Neuronal stem cell (in vitro differentiated cells): ENCODE measurements around the gene NASP.

Experiments used
- DNase-seq: peaks from one replicate; pipeline ENCODE4 v3.0.0-alpha.2; 2013; ENCODE audit warnings: low spot score
- H2AFZ ChIP-seq: one replicate; pipeline ENCODE4 v1.6.1; 2013; ENCODE audit warnings: mild to moderate bottlenecking, low read length, inconsistent platforms
- H2AK5ac ChIP-seq: 2 replicates; pipeline ENCODE4 v1.6.1; 2013; ENCODE audit warnings: low read depth, mild to moderate bottlenecking, inconsistent platforms, low read length, moderate library complexity, mixed read lengths
- H2BK120ac ChIP-seq: 2 replicates; pipeline ENCODE4 v1.6.1; 2013; ENCODE audit warnings: low read depth, mild to moderate bottlenecking, inconsistent platforms, low read length, moderate library complexity, mixed read lengths
- H2BK12ac ChIP-seq: one replicate; pipeline ENCODE4 v1.6.1; 2013; ENCODE audit warnings: low read length, inconsistent platforms
- H2BK15ac ChIP-seq: 2 replicates; pipeline ENCODE4 v1.6.1; 2013; ENCODE audit warnings: mild to moderate bottlenecking, low read length, inconsistent platforms, mixed read lengths
- H2BK5ac ChIP-seq: one replicate; pipeline ENCODE4 v1.6.1; 2013; ENCODE audit warnings: inconsistent platforms, mild to moderate bottlenecking, low read length, moderate library complexity
- H3K14ac ChIP-seq: one replicate; pipeline ENCODE4 v1.6.1; 2013; ENCODE audit warnings: low read length, inconsistent platforms
- H3K18ac ChIP-seq: 2 replicates; pipeline ENCODE4 v1.6.1; 2013; ENCODE audit warnings: low read length, inconsistent platforms
- H3K23ac ChIP-seq: 2 replicates; pipeline ENCODE4 v1.6.1; 2013; ENCODE audit warnings: low read depth, mild to moderate bottlenecking, mixed read lengths, low read length, inconsistent platforms; ENCODE audit not compliant: poor library complexity
- H3K27ac ChIP-seq: replicated peaks from 3 replicates; pipeline ENCODE4 v1.5.1; 2013; ENCODE audit warnings: low read length, inconsistent platforms
- H3K27me3 ChIP-seq, 3 experiments: 2 replicates each; pipeline ENCODE4 v1.6.1; 2013; ENCODE audit warnings: low read length in 3 of 3, mild to moderate bottlenecking in 2 of 3, inconsistent platforms in 1 of 3, low read depth in 1 of 3, mixed read lengths in 1 of 3, moderate library complexity in 1 of 3; ENCODE audit not compliant: control insufficient read depth in 3 of 3, insufficient read depth in 3 of 3
- H3K36me3 ChIP-seq, 2 donors: replicated peaks in 1 of 2; 2 replicates each; pipeline ENCODE4 v1.6.1; 2013; ENCODE audit warnings: low read length in 2 of 2; ENCODE audit not compliant: control insufficient read depth in 2 of 2, insufficient read depth in 2 of 2
- H3K4ac ChIP-seq: 2 replicates; pipeline ENCODE4 v1.6.1; 2013; ENCODE audit warnings: inconsistent platforms, mild to moderate bottlenecking, low read length, moderate library complexity
- H3K4me1 ChIP-seq, 2 donors: 1 replicate in 1 of 2; 2 replicates in 1 of 2; pipeline ENCODE4 v1.6.1; 2013; ENCODE audit warnings: low read length in 2 of 2, low read depth in 1 of 2; ENCODE audit not compliant: control insufficient read depth in 2 of 2, insufficient read depth in 1 of 2
- H3K4me2 ChIP-seq: one replicate; pipeline ENCODE4 v1.6.1; 2013; ENCODE audit warnings: mild to moderate bottlenecking, low read length, inconsistent platforms; ENCODE audit not compliant: insufficient read depth, poor library complexity, severe bottlenecking
- H3K4me3 ChIP-seq, 2 donors: 2 replicates each; pipeline ENCODE4 v1.5.1; 2013; ENCODE audit warnings: low read length in 2 of 2, mild to moderate bottlenecking in 2 of 2, inconsistent platforms in 1 of 2, moderate library complexity in 1 of 2
- H3K79me1 ChIP-seq: one replicate; pipeline ENCODE4 v1.6.1; 2013; ENCODE audit warnings: low read depth, mild to moderate bottlenecking, inconsistent platforms, low read length, moderate library complexity
- H3K9ac ChIP-seq: one replicate; pipeline ENCODE4 v1.6.1; 2013; ENCODE audit warnings: mild to moderate bottlenecking, low read depth, low read length, inconsistent platforms; ENCODE audit not compliant: poor library complexity
- H3K9me3 ChIP-seq, 2 donors: replicated peaks in 1 of 2; 2 replicates each; pipeline versions ENCODE3 to v1.6.1; 2013; ENCODE audit warnings: low read length in 2 of 2, mild to moderate bottlenecking in 2 of 2, inconsistent platforms in 1 of 2, low read depth in 1 of 2, mixed read lengths in 1 of 2, moderate library complexity in 1 of 2; ENCODE audit not compliant: control insufficient read depth in 2 of 2, insufficient read depth in 1 of 2
- H4K8ac ChIP-seq: one replicate; pipeline ENCODE4 v1.6.1; 2013; ENCODE audit warnings: low read depth, mild to moderate bottlenecking, inconsistent platforms, low read length, moderate library complexity
- H4K91ac ChIP-seq: one replicate; pipeline ENCODE4 v1.6.1; 2013; ENCODE audit warnings: low read length, low read depth, mild to moderate bottlenecking, inconsistent platforms; ENCODE audit not compliant: poor library complexity
- WGBS, 2 donors: extraction: QIAGEN DNeasy Blood & Tissue Kit; methylation state at CpG; one replicate each; pipeline ENCODE4 v1.1.7; 2013; ENCODE audit warnings: missing lambda C conversion rate in 2 of 2, mixed read lengths in 1 of 2; ENCODE audit not compliant: insufficient read length in 2 of 2, insufficient replicate concordance in 1 of 2; ENCODE audit errors: extremely low coverage in 2 of 2; 5-methylcytosine and 5-hydroxymethylcytosine counted together

NASP gene

DNA sequence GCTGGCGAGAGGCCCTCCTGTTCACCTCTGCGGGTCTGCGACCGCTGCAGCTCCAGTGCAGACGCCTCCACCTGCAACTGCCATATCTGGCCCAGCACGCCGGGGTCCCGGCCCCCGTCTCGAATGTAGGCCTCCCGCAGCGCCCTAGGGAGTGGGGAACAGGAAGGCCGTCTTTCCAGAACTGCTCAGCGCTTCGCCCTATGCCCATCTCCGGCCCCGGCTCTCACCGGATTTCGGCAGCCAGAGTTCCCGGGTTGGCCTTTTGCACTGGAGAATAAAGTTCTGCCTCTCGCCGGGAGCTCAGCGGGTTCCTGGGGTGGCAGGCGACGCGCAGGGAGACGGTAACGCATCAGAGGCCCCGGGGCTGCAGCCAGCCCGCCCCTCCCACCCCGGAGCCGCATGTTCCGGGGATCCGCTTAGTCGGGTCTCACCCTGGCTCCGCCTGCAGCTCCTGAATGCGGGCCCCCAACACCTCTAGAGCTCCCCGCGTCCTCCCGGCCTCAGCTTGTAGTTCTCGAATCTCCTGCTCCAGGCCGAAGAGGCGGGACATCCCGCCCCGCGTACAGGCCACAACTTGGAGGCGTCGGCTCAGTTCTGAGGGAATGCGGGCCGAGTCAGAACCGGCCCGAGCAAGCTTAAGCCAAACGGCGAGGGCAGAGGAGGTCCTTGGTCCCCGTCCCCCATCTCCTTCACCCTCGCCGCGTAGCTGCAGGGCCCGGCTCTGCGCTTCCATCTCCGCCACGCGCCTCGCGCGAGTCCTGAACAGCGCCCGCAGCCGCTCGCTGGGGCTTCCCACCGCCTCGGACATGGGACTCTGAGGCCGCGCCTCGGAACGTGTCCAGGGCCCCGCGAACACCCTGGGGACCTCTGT lies 38.9 kb downstream of the NASP start:
- peak overlapping the region; percentile 32 for H3K27ac ChIP-seq

DNA sequence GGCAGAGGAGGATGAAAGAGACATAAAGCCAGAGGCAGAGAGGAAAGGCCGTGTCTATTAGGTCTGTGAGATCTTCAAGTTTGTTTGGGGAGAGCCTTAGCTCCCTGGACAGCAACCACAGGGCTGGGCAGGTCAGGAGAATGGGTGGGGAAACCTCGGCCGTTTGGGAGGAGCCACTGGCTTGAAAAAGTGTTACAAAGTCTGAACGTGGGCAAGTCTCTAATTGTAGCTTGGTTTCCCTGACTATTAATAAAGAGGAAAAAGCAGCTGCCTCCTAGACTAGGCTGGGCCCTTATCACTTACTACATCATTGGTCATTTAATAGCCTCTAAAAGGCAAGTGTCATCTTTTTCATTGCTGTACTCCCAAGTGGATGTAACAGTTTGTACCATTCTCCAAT lies 40.1 kb downstream of the NASP start, which contains the start of gene CCDC17:
Gene CCDC17, minus strand, starts transcription at position 83 of the 400 bp plus-strand sequence. CDS start 145 bp downstream, outside the sequence.
- no peak within 1 kb of the TSS for H3K4me2 ChIP-seq
- H3K9ac ChIP-seq = no peak within 1 kb of the TSS
- DNase-seq = no peak
- H4K8ac ChIP-seq = no peak within 1 kb of the TSS
- H2BK120ac ChIP-seq = no peak within 1 kb of the TSS
- H2AK5ac ChIP-seq = no peak within 1 kb of the TSS
- H3K4me3 ChIP-seq = no peak within 1 kb of the TSS
- no peak within 1 kb of the TSS for H2BK5ac ChIP-seq
- H3K4me1 ChIP-seq = peaks cover 3 to 4% of the 10 kb centered on the region in 2 donors
- H3K27ac ChIP-seq = no peak within 1 kb of the TSS
- H3K79me1 ChIP-seq = peaks cover 2% of the 10 kb centered on the region
- H3K23ac ChIP-seq = peak within 1 kb of the TSS; percentile 27
- H2BK12ac ChIP-seq = no peak within 1 kb of the TSS
- WGBS, 2 donors = no CpG with 5 or more reads among the region's 4 CpGs
- no peak within 1 kb of the TSS for H3K14ac ChIP-seq
- no peak within 1 kb of the TSS for H3K18ac ChIP-seq
- H3K27me3 ChIP-seq = no peaks in the 10 kb centered on the region
- no peak within 1 kb of the TSS for H3K4ac ChIP-seq
- H2BK15ac ChIP-seq = no peak within 1 kb of the TSS
- peaks cover 20 to 68% of the 10 kb centered on the region in 2 donors for H3K36me3 ChIP-seq
- no peak within 1 kb of the TSS for H4K91ac ChIP-seq
- no peaks in the 10 kb centered on the region for H3K9me3 ChIP-seq
- H2AFZ ChIP-seq = no peak within 1 kb of the TSS

More for the DNA sequence above, 38.9 kb downstream of the NASP start:
- Histone ChIP-seq H4K91ac (no peak overlapping the region), H3K9me3 (no peaks in the 10 kb centered on the region), H3K4me2 (no peak overlapping the region), H2AK5ac (peak overlapping the region; percentile 11), H3K27me3 (no peaks in the 10 kb centered on the region), H3K9ac (peak overlapping the region; percentile 35), H2BK15ac (no peak overlapping the region), H2BK12ac (no peak overlapping the region), H3K4ac (no peak overlapping the region), H3K36me3 (peaks cover 18 to 68% of the 10 kb centered on the region in 2 donors), H2AFZ (no peak overlapping the region), H3K23ac (peak overlapping the region; percentile 90), H3K4me3 (no peak overlapping the region), H3K18ac (peak overlapping the region; percentile 33), H3K14ac (no peak overlapping the region), H2BK5ac (no peak overlapping the region), H3K4me1 (peaks cover 3 to 4% of the 10 kb centered on the region in 2 donors), H2BK120ac (peak overlapping the region; percentile 16), H4K8ac (peak overlapping the region; percentile 53), H3K79me1 (peaks cover 2% of the 10 kb centered on the region)
- no CpG with 5 or more reads among the region's 78 CpGs for WGBS, 2 donors
- no peak for DNase-seq

DNA sequence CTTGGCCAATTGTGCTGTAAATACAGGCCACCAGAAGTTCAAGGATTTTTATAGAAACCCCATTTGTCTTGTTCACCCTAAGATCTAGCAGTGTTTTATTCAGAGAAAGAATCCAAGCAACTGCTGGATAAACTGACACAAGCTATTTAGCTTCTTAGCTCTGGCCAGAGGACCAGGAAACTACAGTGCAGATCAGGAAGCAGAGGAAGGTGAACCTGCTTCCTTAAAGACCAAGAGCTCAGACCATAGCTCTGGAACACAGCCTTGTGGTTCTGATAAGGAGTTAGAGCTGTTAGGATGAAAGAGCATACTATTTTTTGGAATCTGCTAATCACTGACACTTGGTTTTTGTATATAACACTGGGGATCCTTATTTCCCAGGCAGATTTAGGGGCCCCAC lies 45.2 kb downstream of the NASP start:
- Histone ChIP-seq H3K79me1 (no peaks in the 10 kb centered on the region), H3K36me3 (peaks cover 34 to 89% of the 10 kb centered on the region in 2 donors), H3K4me2 (no peak overlapping the region)

DNA sequence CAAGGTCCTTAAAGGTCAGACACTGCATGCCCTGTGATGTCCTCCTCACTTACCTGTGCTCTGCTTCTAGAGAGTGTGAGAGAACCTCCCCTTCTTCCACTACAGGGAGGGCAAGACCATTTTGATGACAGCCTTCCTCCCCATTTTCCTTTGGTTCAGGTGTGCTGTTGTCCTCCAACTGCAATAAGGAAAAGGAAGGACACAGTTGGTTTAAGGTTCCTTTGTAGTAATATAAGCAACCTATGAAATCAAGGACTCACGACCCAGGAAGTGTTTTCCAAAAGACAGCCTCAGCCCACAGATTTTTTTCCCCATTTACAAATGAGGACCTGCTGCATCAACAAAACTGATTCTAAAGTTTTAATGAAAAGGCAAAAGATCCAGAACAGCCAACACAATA lies 46.6 kb downstream of the NASP start:
- no peak overlapping the region for H2AFZ ChIP-seq
- H3K4me3 ChIP-seq = no peak overlapping the region
- no peak overlapping the region for H2BK120ac ChIP-seq
- DNase-seq = no peak
- H3K27me3 ChIP-seq = no peaks in the 10 kb centered on the region
- no CpG with 5 or more reads among the region's 1 CpG for WGBS, 2 donors
- no peaks in the 10 kb centered on the region for H3K9me3 ChIP-seq
- H3K4me2 ChIP-seq = no peak overlapping the region
- peaks cover 34 to 96% of the 10 kb centered on the region in 2 donors for H3K36me3 ChIP-seq
- H4K91ac ChIP-seq = no peak overlapping the region
- H2BK15ac ChIP-seq = no peak overlapping the region
- H3K27ac ChIP-seq = no peak overlapping the region
- H3K9ac ChIP-seq = no peak overlapping the region
- H3K4ac ChIP-seq = no peak overlapping the region
- H2BK12ac ChIP-seq = no peak overlapping the region
- no peak overlapping the region for H2AK5ac ChIP-seq
- H4K8ac ChIP-seq = no peak overlapping the region
- no peaks in the 10 kb centered on the region for H3K4me1 ChIP-seq
- no peak overlapping the region for H2BK5ac ChIP-seq
- H3K14ac ChIP-seq = no peak overlapping the region
- H3K79me1 ChIP-seq = no peaks in the 10 kb centered on the region
- no peak overlapping the region for H3K23ac ChIP-seq
- H3K18ac ChIP-seq = no peak overlapping the region

More for the DNA sequence above, 45.2 kb downstream of the NASP start:
- Histone ChIP-seq H3K23ac (no peak overlapping the region), H3K4ac (no peak overlapping the region), H3K4me1 (no peaks in the 10 kb centered on the region), H3K27me3 (no peaks in the 10 kb centered on the region), H4K8ac (no peak overlapping the region), H2AK5ac (no peak overlapping the region), H3K14ac (no peak overlapping the region), H3K4me3 (no peak overlapping the region), H2BK5ac (no peak overlapping the region), H4K91ac (no peak overlapping the region), H2AFZ (no peak overlapping the region), H2BK12ac (no peak overlapping the region), H2BK15ac (no peak overlapping the region), H3K9me3 (no peaks in the 10 kb centered on the region), H3K18ac (no peak overlapping the region), H3K9ac (no peak overlapping the region), H2BK120ac (no peak overlapping the region), H3K27ac (no peak overlapping the region)
- DNase-seq = no peak
